HepG2 (cell line): ENCODE measurements around the gene DNAJB11. TPM values are rescaled to one million over a fixed set of nuclear protein-coding genes. Genes with fewer than 3 reads are reported as not detected.

ENCODE experiments used
- ATM ChIP-seq: fragments of 450-650 bp; IDR thresholded peaks from 2 replicates; pipeline ENCODE4 v1.7.1; 2017; ENCODE audit warnings: mild to moderate bottlenecking, borderline replicate concordance
- DMTF1 ChIP-seq: sonication (generic); formaldehyde crosslinking; IDR thresholded peaks from 2 replicates; pipeline ENCODE4 v1.4.0; 2020; ENCODE audit warnings: mild to moderate bottlenecking, missing genetic modification reagents
- IRF2 ChIP-seq: IDR thresholded peaks from 2 replicates; pipeline ENCODE4 v1.6.1; 2018; ENCODE audit warnings: missing genetic modification reagents, missing compliant biosample characterization
- KLF11 ChIP-seq: IDR thresholded peaks from 2 replicates; pipeline ENCODE4 v1.6.1; 2016; ENCODE audit warnings: missing compliant biosample characterization
- KLF13 ChIP-seq: sonication (generic); formaldehyde crosslinking; IDR thresholded peaks from 2 replicates; pipeline ENCODE4 v1.4.0; 2020; ENCODE audit warnings: mild to moderate bottlenecking, missing genetic modification reagents
- MEIS1 ChIP-seq: sonication (generic); formaldehyde crosslinking; IDR thresholded peaks from 2 replicates; pipeline ENCODE4 v1.9.0; 2021; ENCODE audit warnings: mild to moderate bottlenecking, missing genetic modification reagents, moderate library complexity, borderline replicate concordance
- PCBP1 ChIP-seq: fragments of 200-400 bp; formaldehyde crosslinking; IDR thresholded peaks from 2 replicates; pipeline ENCODE4 v1.6.1; 2017; ENCODE audit warnings: mild to moderate bottlenecking, low read depth, low read length, borderline replicate concordance
- POLR2A ChIP-seq, 2 experiments: IDR thresholded peaks; 2 replicates each; pipeline ENCODE4 v1.6.1; 2011; ENCODE audit warnings: low read depth in 2 of 2, low read length in 2 of 2, mild to moderate bottlenecking in 1 of 2, moderate library complexity in 1 of 2; ENCODE audit not compliant: insufficient read depth in 1 of 2
- REL ChIP-seq: sonication (generic); formaldehyde crosslinking; conservative IDR thresholded peaks from 2 replicates; pipeline ENCODE4 v1.8.0; 2022; ENCODE audit warnings: mild to moderate bottlenecking, missing genetic modification reagents, moderate library complexity
- RNF219 ChIP-seq: sonication (generic); formaldehyde crosslinking; IDR thresholded peaks from 2 replicates; pipeline ENCODE4 v1.5.0; 2020; ENCODE audit warnings: mild to moderate bottlenecking, missing genetic modification reagents
- SUZ12 ChIP-seq: fragments of 150-350 bp; IDR thresholded peaks from 2 replicates; pipeline ENCODE4 v1.6.1; 2014; ENCODE audit warnings: low read depth, low read length
- ZMYM3 ChIP-seq: sonication (generic); formaldehyde crosslinking; IDR thresholded peaks from 2 replicates; pipeline ENCODE4 v1.5.1; 2020; ENCODE audit warnings: mild to moderate bottlenecking, missing genetic modification reagents
- ZNF160 ChIP-seq: sonication (generic); formaldehyde crosslinking; IDR thresholded peaks from 2 replicates; pipeline ENCODE4 v1.8.0; 2022; ENCODE audit warnings: mild to moderate bottlenecking, inconsistent platforms, missing genetic modification reagents
- ZNF235 ChIP-seq: sonication (generic); formaldehyde crosslinking; IDR thresholded peaks from 2 replicates; pipeline ENCODE4 v1.8.1; 2023; ENCODE audit warnings: mild to moderate bottlenecking, missing genetic modification reagents, borderline replicate concordance
- ZNF275 ChIP-seq: sonication (generic); formaldehyde crosslinking; IDR thresholded peaks from 2 replicates; pipeline ENCODE4 v1.8.0; 2022; ENCODE audit warnings: missing genetic modification reagents, mild to moderate bottlenecking, inconsistent platforms, borderline replicate concordance
- ZNF282 ChIP-seq: fragments of 450-650 bp; IDR thresholded peaks from 2 replicates; pipeline ENCODE4 v1.6.1; 2018; ENCODE audit not compliant: partially characterized antibody
- ZNF331 ChIP-seq: sonication (generic); formaldehyde crosslinking; IDR thresholded peaks from 2 replicates; pipeline ENCODE4 v1.4.0; 2020; ENCODE audit warnings: missing genetic modification reagents
- ZNF367 ChIP-seq: sonication (generic); formaldehyde crosslinking; IDR thresholded peaks from 2 replicates; pipeline ENCODE4 v1.4.0; 2020; ENCODE audit warnings: missing genetic modification reagents, borderline replicate concordance
- ZNF382 ChIP-seq: sonication (generic); formaldehyde crosslinking; IDR thresholded peaks from 2 replicates; pipeline ENCODE4 v1.5.0; 2020; ENCODE audit warnings: missing genetic modification reagents, mild to moderate bottlenecking, borderline replicate concordance
- ZNF432 ChIP-seq: sonication (generic); formaldehyde crosslinking; IDR thresholded peaks from 2 replicates; pipeline ENCODE4 v1.5.0; 2020; ENCODE audit warnings: missing genetic modification reagents, mild to moderate bottlenecking, borderline replicate concordance
- ZNF468 ChIP-seq: sonication (generic); formaldehyde crosslinking; IDR thresholded peaks from 2 replicates; pipeline ENCODE4 v1.8.0; 2022; ENCODE audit warnings: mild to moderate bottlenecking, moderate library complexity, missing genetic modification reagents
- ZNF615 ChIP-seq: sonication (generic); formaldehyde crosslinking; IDR thresholded peaks from 2 replicates; pipeline ENCODE4 v1.5.0; 2020; ENCODE audit warnings: mild to moderate bottlenecking, missing genetic modification reagents, borderline replicate concordance
- ZNF7 ChIP-seq: IDR thresholded peaks from 2 replicates; pipeline ENCODE4 v1.6.1; 2016; ENCODE audit warnings: missing biosample characterization, missing genetic modification reagents
- ZNF788 ChIP-seq: sonication (generic); formaldehyde crosslinking; IDR thresholded peaks from 2 replicates; pipeline ENCODE4 v1.5.0; 2020; ENCODE audit warnings: mild to moderate bottlenecking, missing genetic modification reagents, borderline replicate concordance
- ZNF891 ChIP-seq: sonication (generic); formaldehyde crosslinking; IDR thresholded peaks from 2 replicates; pipeline ENCODE4 v1.5.0; 2020; ENCODE audit warnings: mild to moderate bottlenecking, missing genetic modification reagents
- polyA plus RNA-seq, 8 experiments: library from polyadenylated mRNA; depleted of rRNA in 3 of 8; stranded (reverse) in 7 of 8; unstranded in 1 of 8; fragments of >200 nt; fragmentation: Illumina TruSeq in 4 of 8; extraction: Trizol in 4 of 8; gene quantifications; 2 replicates each; pipeline versions ENCODE4 v1.2.1 to v1.2.3, GENCODE V29; 2011 to 2016; ENCODE audit warnings: low read depth in 4 of 8, missing spikeins in 1 of 8, mixed read lengths in 1 of 8; ENCODE audit not compliant: insufficient read depth in 1 of 8
- total RNA-seq, 5 experiments: library from RNA; depleted of rRNA; stranded (reverse); fragments of >200 nt; fragmentation: Illumina TruSeq; extraction: Trizol; gene quantifications; 2 replicates each; pipeline ENCODE4 v1.2.3, GENCODE V29; 2016; ENCODE audit warnings: low read depth in 1 of 5

Gene DNAJB11
- total and polyA plus RNA-seq, 2 of the 13 experiments (the other 11 are each of a cell fraction or from before 2014, with no cell fraction given) = 41.0 to 132 TPM

GRCh38 chr3:186619787-186620212 is 49.3 kb downstream of the DNAJB11 start (continued):
- TF ChIP-seq RNF219 (CRISPR knock-in tag) = peak; percentile 81; the same call in 1 of the 2 replicates
- no peak for TF ChIP-seq ZNF891 (CRISPR knock-in tag)
- no peak for TF ChIP-seq ZNF331 (CRISPR knock-in tag)
- TF ChIP-seq ZNF615 = 0 out of 2 replicates have a peak, but pooled peaks have one; percentile 36
- TF ChIP-seq ZNF788 (CRISPR knock-in tag) = peak; percentile 2; the same call in 1 of the 2 replicates
- no peak for TF ChIP-seq ZNF432 (CRISPR knock-in tag)
- TF ChIP-seq MEIS1 = no peak
- TF ChIP-seq ZNF7 = no peak
- no peak for TF ChIP-seq ZNF275
- TF ChIP-seq ATM = no peak
- peak; percentile 30 to 72; a peak in 2 of 4 replicates for TF ChIP-seq POLR2A (IDR thresholded peaks at IDR 0.05; ENCODE audit: insufficient read depth in 1 of 2, low read depth in 2 of 2, low read length in 2 of 2)
- TF ChIP-seq ZNF160 = peak; percentile 42; the same call in 1 of the 2 replicates
- TF ChIP-seq IRF2 (CRISPR knock-in tag) = no peak
- TF ChIP-seq ZNF367 (CRISPR knock-in tag) = no peak
- TF ChIP-seq ZNF468 = no peak
- TF ChIP-seq KLF13 (CRISPR knock-in tag) = no peak
- TF ChIP-seq REL (CRISPR knock-in tag) = no peak
- no peak for TF ChIP-seq ZMYM3 (CRISPR knock-in tag)
- no peak for TF ChIP-seq PCBP1
- TF ChIP-seq DMTF1 (CRISPR knock-in tag) = no peak
- no peak for TF ChIP-seq ZNF282
- TF ChIP-seq KLF11 = no peak
- TF ChIP-seq SUZ12 = no peak
- no peak for TF ChIP-seq ZNF382 (CRISPR knock-in tag)
- no peak for TF ChIP-seq ZNF235 (CRISPR knock-in tag)
